Liver (tissue), 9 donors: ENCODE results near the gene IQCM. TPM values are rescaled to one million over a fixed set of nuclear protein-coding genes. Genes with fewer than 3 reads are reported as not detected.

Experiments
- DNase-seq: peaks from one replicate; pipeline ENCODE4 v3.0.0-alpha.2; 2017; ENCODE audit warnings: low spot score
- H3K27ac ChIP-seq, 2 donors: one replicate each; pipeline ENCODE4 v1.7.0; 2013; ENCODE audit warnings: inconsistent platforms in 2 of 2, low read length in 2 of 2, control low read depth in 1 of 2, low read depth in 1 of 2, mild to moderate bottlenecking in 1 of 2
- H3K27me3 ChIP-seq, 4 donors: one replicate each; pipeline versions ENCODE4 v1.6.1 to v1.7.0; 2013; ENCODE audit warnings: low read length in 3 of 4, inconsistent platforms in 1 of 4, mild to moderate bottlenecking in 1 of 4, moderate library complexity in 1 of 4; ENCODE audit not compliant: control insufficient read depth in 4 of 4, insufficient read depth in 4 of 4
- H3K36me3 ChIP-seq, 4 donors: one replicate each; pipeline versions ENCODE4 v1.6.1 to v1.7.0; 2013; ENCODE audit warnings: low read length in 3 of 4, mild to moderate bottlenecking in 3 of 4, low read depth in 1 of 4, moderate library complexity in 1 of 4; ENCODE audit not compliant: control insufficient read depth in 4 of 4, insufficient read depth in 3 of 4
- H3K4me1 ChIP-seq, 4 donors: one replicate each; pipeline versions ENCODE4 v1.6.1 to v1.7.0; 2013; ENCODE audit warnings: low read length in 3 of 4, mild to moderate bottlenecking in 3 of 4, moderate library complexity in 1 of 4; ENCODE audit not compliant: control insufficient read depth in 4 of 4, insufficient read depth in 4 of 4
- H3K4me3 ChIP-seq, 3 donors: one replicate each; pipeline versions ENCODE4 v1.6.1 to v1.7.0; 2013; ENCODE audit warnings: low read length in 3 of 3, control low read depth in 1 of 3, low read depth in 1 of 3, mild to moderate bottlenecking in 1 of 3
- H3K9ac ChIP-seq, 2 donors: one replicate each; pipeline ENCODE4 v1.7.0; 2013; ENCODE audit warnings: low read length in 2 of 2, mild to moderate bottlenecking in 2 of 2, moderate library complexity in 2 of 2, control low read depth in 1 of 2, low read depth in 1 of 2
- H3K9me3 ChIP-seq, 4 donors: one replicate each; pipeline versions ENCODE4 v1.6.1 to v1.7.0; 2013; ENCODE audit warnings: low read length in 3 of 4; ENCODE audit not compliant: control insufficient read depth in 4 of 4
- EGR1 ChIP-seq, 2 donors: IDR thresholded peaks; 2 replicates each; pipeline ENCODE4 v1.6.1; 2016 to 2018; ENCODE audit warnings: antibody characterized with exemption in 2 of 2, low read depth in 2 of 2
- FOXA1 ChIP-seq: IDR thresholded peaks from 2 replicates; pipeline ENCODE4 v1.6.1; 2016; ENCODE audit warnings: antibody characterized with exemption
- FOXA2 ChIP-seq: IDR thresholded peaks from 2 replicates; pipeline ENCODE4 v1.6.1; 2016; ENCODE audit warnings: antibody characterized with exemption
- GABPA ChIP-seq, 2 donors: IDR thresholded peaks in 1 of 2; conservative IDR thresholded peaks in 1 of 2; 2 replicates each; pipeline ENCODE4 v1.6.1; 2016; ENCODE audit warnings: antibody characterized with exemption in 2 of 2, mild to moderate bottlenecking in 1 of 2, moderate library complexity in 1 of 2
- HNF4A ChIP-seq, 2 donors: conservative IDR thresholded peaks; 2 replicates each; pipeline ENCODE4 v1.6.1; 2016; ENCODE audit warnings: antibody characterized with exemption in 2 of 2, mild to moderate bottlenecking in 2 of 2
- HNF4G ChIP-seq: IDR thresholded peaks from 2 replicates; pipeline ENCODE4 v1.6.1; 2016; ENCODE audit warnings: antibody characterized with exemption
- JUND ChIP-seq, 2 donors: IDR thresholded peaks; 2 replicates each; pipeline ENCODE4 v1.6.1; 2016; ENCODE audit warnings: antibody characterized with exemption in 2 of 2
- NR2F2 ChIP-seq: IDR thresholded peaks from 2 replicates; pipeline ENCODE4 v1.6.1; 2016; ENCODE audit warnings: antibody characterized with exemption
- RAD21 ChIP-seq, 2 donors: IDR thresholded peaks; 2 replicates each; pipeline ENCODE4 v1.6.1; 2016; ENCODE audit warnings: antibody characterized with exemption in 2 of 2, mild to moderate bottlenecking in 2 of 2
- SP1 ChIP-seq: IDR thresholded peaks from 2 replicates; pipeline ENCODE4 v1.6.1; 2018; ENCODE audit warnings: antibody characterized with exemption, mild to moderate bottlenecking
- TAF1 ChIP-seq: conservative IDR thresholded peaks from 2 replicates; pipeline ENCODE4 v1.6.1; 2016; ENCODE audit warnings: antibody characterized with exemption, mild to moderate bottlenecking
- YY1 ChIP-seq: IDR thresholded peaks from 2 replicates; pipeline ENCODE4 v1.6.1; 2016; ENCODE audit warnings: antibody characterized with exemption, mild to moderate bottlenecking
- WGBS: extraction: QIAGEN DNeasy Blood & Tissue Kit; methylation state at CpG from one replicate; pipeline ENCODE4 v1.1.7; 2013; 5-methylcytosine and 5-hydroxymethylcytosine counted together
- polyA plus RNA-seq, 2 donors: library from polyadenylated mRNA; stranded (reverse) in 1 of 2; unstranded in 1 of 2; fragments of 200-250 nt in 1 of 2; fragments of >200 nt in 1 of 2; fragmentation: Nextera tagmentation in 1 of 2; extraction: Ambion mirVana in 1 of 2; gene quantifications; one replicate each; pipeline versions ENCODE4 v1.2.1 to v1.2.3, GENCODE V29; 2013 to 2015
- total RNA-seq, 2 donors: library from RNA; depleted of rRNA; stranded (reverse); fragments of >200 nt; gene quantifications; one replicate each; pipeline ENCODE4 v1.2.3, GENCODE V29; 2014
- TF ChIP-seq, protein P1 (sequence below): IDR thresholded peaks from 2 replicates; pipeline ENCODE4 v1.6.1; 2016; ENCODE audit warnings: antibody characterized with exemption
- TF ChIP-seq, protein P2 (sequence below): IDR thresholded peaks from 2 replicates; pipeline ENCODE4 v1.6.1; 2016; ENCODE audit warnings: antibody characterized with exemption
- TF ChIP-seq, protein P3 (sequence below): IDR thresholded peaks from 2 replicates; pipeline ENCODE4 v1.6.1; 2016; ENCODE audit warnings: antibody characterized with exemption
- TF ChIP-seq, protein P4 (sequence below): IDR thresholded peaks from 2 replicates; pipeline ENCODE4 v1.6.1; 2016; ENCODE audit warnings: antibody characterized with exemption, mild to moderate bottlenecking
- TF ChIP-seq, protein P5 (sequence below): fragments of 150-350 bp; IDR thresholded peaks from 2 replicates; pipeline ENCODE4 v1.5.1; 2017; ENCODE audit warnings: improper control_type of control experiment, low read depth, low read length; ENCODE audit not compliant: missing input control
- donor health status: healthy.
- donor health status: healthy.
- donor health status: healthy.
- donor health status: healthy.
- donor health status: healthy.

IQCM gene
- total and polyA plus RNA-seq, 4 donors = 0.08 TPM; not detected in 3

DNA sequence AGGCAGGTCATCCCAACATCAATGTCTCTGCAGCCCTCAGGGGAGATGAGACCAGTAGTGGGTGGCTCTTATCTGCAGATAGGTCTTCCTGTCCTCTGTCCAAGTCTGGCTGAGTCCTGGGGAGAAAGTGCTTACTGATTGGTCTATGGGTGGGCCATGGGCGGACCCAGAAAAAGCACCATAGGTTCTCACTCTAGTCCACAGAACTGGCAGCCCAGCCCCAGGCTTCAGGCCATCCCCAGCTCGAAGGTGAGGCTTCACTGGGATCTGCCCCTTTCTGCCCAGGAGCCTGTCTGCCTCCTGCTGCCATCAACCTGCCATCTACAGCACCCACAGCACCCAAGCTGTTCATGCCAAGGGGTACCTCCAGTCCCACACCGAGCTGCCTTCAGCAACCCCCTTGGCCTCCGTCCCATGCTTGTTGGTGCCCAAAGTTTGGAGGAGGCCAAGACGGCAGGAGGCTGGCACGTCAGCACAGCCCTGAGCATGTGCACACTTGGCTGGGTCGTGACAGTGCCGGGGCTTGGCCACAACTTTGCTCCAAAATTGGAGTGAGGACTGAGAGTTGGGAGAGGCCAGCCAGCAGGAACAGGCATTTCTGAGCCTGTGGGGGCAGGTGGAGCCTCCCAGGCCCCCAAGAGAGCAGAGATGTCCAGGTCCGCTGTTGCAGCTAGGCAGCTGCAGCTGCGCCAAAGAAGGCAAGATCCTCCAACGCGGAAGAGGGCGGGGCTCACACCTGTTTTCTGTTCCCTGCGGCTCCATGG is 99.6 kb downstream of the IQCM start:
- Histone ChIP-seq H3K4me3 (no peak overlapping the region), H3K9me3 (peaks cover 3 to 12% (median 7%) of the 10 kb centered on the region in 4 donors), H3K36me3 (no peaks in the 10 kb centered on the region), H3K9ac (no peak overlapping the region), H3K4me1 (no peaks in the 10 kb centered on the region), H3K27me3 (no peaks in the 10 kb centered on the region), H3K27ac (no peak overlapping the region)
- no peak for TF ChIP-seq GABPA (IDR thresholded peaks at IDR 0.05 in 1 of 2, conservative IDR thresholded peaks at IDR 0.05 in 1 of 2)
- TF ChIP-seq FOXA1 = no peak
- no peak for TF ChIP-seq HNF4A (conservative IDR thresholded peaks at IDR 0.05)
- TF ChIP-seq HNF4G = no peak
- no peak for TF ChIP-seq TAF1
- TF ChIP-seq, protein P1, sequence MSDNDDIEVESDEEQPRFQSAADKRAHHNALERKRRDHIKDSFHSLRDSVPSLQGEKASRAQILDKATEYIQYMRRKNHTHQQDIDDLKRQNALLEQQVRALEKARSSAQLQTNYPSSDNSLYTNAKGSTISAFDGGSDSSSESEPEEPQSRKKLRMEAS = no peak
- no peak for TF ChIP-seq NR2F2
- TF ChIP-seq, protein P2, sequence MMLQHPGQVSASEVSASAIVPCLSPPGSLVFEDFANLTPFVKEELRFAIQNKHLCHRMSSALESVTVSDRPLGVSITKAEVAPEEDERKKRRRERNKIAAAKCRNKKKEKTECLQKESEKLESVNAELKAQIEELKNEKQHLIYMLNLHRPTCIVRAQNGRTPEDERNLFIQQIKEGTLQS = no peak
- TF ChIP-seq FOXA2 = no peak
- TF ChIP-seq, protein P3, sequence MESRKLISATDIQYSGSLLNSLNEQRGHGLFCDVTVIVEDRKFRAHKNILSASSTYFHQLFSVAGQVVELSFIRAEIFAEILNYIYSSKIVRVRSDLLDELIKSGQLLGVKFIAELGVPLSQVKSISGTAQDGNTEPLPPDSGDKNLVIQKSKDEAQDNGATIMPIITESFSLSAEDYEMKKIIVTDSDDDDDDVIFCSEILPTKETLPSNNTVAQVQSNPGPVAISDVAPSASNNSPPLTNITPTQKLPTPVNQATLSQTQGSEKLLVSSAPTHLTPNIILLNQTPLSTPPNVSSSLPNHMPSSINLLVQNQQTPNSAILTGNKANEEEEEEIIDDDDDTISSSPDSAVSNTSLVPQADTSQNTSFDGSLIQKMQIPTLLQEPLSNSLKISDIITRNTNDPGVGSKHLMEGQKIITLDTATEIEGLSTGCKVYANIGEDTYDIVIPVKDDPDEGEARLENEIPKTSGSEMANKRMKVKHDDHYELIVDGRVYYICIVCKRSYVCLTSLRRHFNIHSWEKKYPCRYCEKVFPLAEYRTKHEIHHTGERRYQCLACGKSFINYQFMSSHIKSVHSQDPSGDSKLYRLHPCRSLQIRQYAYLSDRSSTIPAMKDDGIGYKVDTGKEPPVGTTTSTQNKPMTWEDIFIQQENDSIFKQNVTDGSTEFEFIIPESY = no peak
- no peak for TF ChIP-seq EGR1 (IDR thresholded peaks at IDR 0.05; ENCODE audit: low read depth in 2 of 2)
- no peak for TF ChIP-seq JUND (IDR thresholded peaks at IDR 0.05)
- no peak for TF ChIP-seq SP1
- no peak for TF ChIP-seq RAD21 (IDR thresholded peaks at IDR 0.05)
- TF ChIP-seq, protein P4, sequence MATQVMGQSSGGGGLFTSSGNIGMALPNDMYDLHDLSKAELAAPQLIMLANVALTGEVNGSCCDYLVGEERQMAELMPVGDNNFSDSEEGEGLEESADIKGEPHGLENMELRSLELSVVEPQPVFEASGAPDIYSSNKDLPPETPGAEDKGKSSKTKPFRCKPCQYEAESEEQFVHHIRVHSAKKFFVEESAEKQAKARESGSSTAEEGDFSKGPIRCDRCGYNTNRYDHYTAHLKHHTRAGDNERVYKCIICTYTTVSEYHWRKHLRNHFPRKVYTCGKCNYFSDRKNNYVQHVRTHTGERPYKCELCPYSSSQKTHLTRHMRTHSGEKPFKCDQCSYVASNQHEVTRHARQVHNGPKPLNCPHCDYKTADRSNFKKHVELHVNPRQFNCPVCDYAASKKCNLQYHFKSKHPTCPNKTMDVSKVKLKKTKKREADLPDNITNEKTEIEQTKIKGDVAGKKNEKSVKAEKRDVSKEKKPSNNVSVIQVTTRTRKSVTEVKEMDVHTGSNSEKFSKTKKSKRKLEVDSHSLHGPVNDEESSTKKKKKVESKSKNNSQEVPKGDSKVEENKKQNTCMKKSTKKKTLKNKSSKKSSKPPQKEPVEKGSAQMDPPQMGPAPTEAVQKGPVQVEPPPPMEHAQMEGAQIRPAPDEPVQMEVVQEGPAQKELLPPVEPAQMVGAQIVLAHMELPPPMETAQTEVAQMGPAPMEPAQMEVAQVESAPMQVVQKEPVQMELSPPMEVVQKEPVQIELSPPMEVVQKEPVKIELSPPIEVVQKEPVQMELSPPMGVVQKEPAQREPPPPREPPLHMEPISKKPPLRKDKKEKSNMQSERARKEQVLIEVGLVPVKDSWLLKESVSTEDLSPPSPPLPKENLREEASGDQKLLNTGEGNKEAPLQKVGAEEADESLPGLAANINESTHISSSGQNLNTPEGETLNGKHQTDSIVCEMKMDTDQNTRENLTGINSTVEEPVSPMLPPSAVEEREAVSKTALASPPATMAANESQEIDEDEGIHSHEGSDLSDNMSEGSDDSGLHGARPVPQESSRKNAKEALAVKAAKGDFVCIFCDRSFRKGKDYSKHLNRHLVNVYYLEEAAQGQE = no peak
- TF ChIP-seq, protein P5, sequence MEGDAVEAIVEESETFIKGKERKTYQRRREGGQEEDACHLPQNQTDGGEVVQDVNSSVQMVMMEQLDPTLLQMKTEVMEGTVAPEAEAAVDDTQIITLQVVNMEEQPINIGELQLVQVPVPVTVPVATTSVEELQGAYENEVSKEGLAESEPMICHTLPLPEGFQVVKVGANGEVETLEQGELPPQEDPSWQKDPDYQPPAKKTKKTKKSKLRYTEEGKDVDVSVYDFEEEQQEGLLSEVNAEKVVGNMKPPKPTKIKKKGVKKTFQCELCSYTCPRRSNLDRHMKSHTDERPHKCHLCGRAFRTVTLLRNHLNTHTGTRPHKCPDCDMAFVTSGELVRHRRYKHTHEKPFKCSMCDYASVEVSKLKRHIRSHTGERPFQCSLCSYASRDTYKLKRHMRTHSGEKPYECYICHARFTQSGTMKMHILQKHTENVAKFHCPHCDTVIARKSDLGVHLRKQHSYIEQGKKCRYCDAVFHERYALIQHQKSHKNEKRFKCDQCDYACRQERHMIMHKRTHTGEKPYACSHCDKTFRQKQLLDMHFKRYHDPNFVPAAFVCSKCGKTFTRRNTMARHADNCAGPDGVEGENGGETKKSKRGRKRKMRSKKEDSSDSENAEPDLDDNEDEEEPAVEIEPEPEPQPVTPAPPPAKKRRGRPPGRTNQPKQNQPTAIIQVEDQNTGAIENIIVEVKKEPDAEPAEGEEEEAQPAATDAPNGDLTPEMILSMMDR = no peak
- no peak for TF ChIP-seq YY1
- DNase-seq = no peak
- 90% methylated on average over 14 of the region's 14 CpGs for WGBS
